Activated CD8-positive, alpha-beta T cell treated with anti-CD3 and anti-CD28 coated beads for 36 hours (primary cell): ENCODE results near the gene BAK1. TPM values are rescaled to one million over a fixed set of nuclear protein-coding genes. Genes with fewer than 3 reads are reported as not detected.

Experiments
- ATAC-seq: fragments of 200-7000 bp; cut with Tn5 transposase; one replicate; pipeline ENCODE4 v1.10.0; 2021; ENCODE audit warnings: mild to moderate bottlenecking, moderate library complexity
- CTCF ChIA-PET: fragments of 350-600 bp; sonication (Branson Sonifier 250); formaldehyde crosslinking; loops from one replicate; lab custom pipeline; 2021; ENCODE audit warnings: antibody characterized with exemption; lab: Charles Lee
- POLR2A ChIA-PET: fragments of 350-600 bp; sonication (Branson Sonifier 250); formaldehyde crosslinking; loops from one replicate; lab custom pipeline; 2021; ENCODE audit warnings: antibody characterized with exemption; lab: Charles Lee
- DNase-seq: peaks from one replicate; pipeline ENCODE4 v3.0.0-alpha.2; 2020
- H3K27ac Mint-ChIP-seq: one replicate; pipeline ENCODE4 v1.8.0; 2021; ENCODE audit warnings: mild to moderate bottlenecking, mixed read lengths
- H3K27me3 Mint-ChIP-seq: one replicate; pipeline ENCODE4 v1.8.0; 2021; ENCODE audit warnings: mixed read lengths
- H3K36me3 Mint-ChIP-seq: one replicate; pipeline ENCODE4 v1.8.0; 2021; ENCODE audit warnings: low read depth, mixed read lengths
- H3K4me1 Mint-ChIP-seq: one replicate; pipeline ENCODE4 v1.8.0; 2021; ENCODE audit warnings: low read depth, mixed read lengths
- H3K4me3 Mint-ChIP-seq: one replicate; pipeline ENCODE4 v1.8.0; 2021; ENCODE audit warnings: mild to moderate bottlenecking, moderate library complexity, mixed read lengths
- H3K9me3 Mint-ChIP-seq: one replicate; pipeline ENCODE4 v1.8.0; 2021; ENCODE audit warnings: mixed read lengths
- CTCF ChIP-seq: fragments of 200-600 bp; IDR thresholded peaks from one replicate; pipeline ENCODE4 v1.8.0; 2022; ENCODE audit warnings: antibody characterized with exemption, mild to moderate bottlenecking
- intact Hi-C: fragments of 100-400 bp; cut with micrococcal nuclease; formaldehyde crosslinking; loops from one replicate; pipeline ENCODE4 v1.10.0; 2022
- total RNA-seq, 2 experiments: library from RNA; stranded (reverse); gene quantifications; one replicate each; pipeline ENCODE4 v1.2.3, GENCODE V29; 2021

BAK1 gene
- total RNA-seq, 2 experiments from 2014 or later: 33.8 to 34.3 TPM

DNA sequence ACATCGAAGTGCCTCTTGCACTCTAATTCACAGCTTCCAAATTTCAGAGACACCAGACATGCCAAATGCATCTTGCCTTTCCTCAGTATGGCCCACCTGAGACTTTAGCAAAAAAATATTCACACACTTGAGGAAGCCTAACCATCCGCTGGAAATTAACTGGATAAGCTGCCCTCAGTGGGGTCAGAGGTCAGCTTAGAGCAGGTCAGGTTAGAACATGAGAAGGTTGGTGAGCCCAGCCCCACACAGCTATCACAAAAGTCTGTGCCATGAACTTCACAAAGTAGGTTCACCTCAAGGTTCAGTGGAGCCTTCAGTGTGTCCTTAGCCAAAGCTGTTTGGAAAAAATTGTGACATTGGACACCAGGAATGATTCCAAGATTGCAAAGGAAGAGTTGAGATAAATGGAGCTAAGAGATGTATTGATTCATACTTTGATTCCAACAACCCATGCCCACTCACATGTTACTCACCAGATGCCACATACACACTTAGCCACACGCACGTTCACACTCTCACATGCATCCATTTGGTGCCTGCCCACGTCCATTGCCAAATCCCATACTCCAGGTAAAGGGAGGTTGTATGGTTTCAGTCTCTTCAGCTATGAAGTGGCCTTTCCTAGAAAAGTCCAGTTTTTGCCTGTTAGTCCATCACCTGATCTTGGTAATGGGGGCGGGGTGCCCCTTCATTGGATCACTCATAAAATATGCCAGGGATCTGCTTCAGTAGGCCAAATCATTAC lies 11.1 kb downstream of the BAK1 start:
- DNase-seq (no peak), ATAC-seq (no peak)
- POLR2A ChIA-PET: interaction anchor here (0.8 to 3.7 kb wide), 3 partner anchors 10 to 36 kb away, joined by 3 to 22 read pairs (median 9); partner anchors contain the start of gene BAK1
- peaks cover 37% of the 10 kb centered on the region for H3K4me1 Mint-ChIP-seq
- no peaks in the 10 kb centered on the region for H3K9me3 Mint-ChIP-seq
- peak overlapping the region; percentile 75 for H3K27ac Mint-ChIP-seq
- H3K36me3 Mint-ChIP-seq: peaks cover 13% of the 10 kb centered on the region
- H3K27me3 Mint-ChIP-seq: no peaks in the 10 kb centered on the region
- CTCF ChIA-PET: interaction anchor here (0.9 to 1.2 kb wide), 5 partner anchors 10 to 53 kb away, joined by 3 to 5 read pairs (median 3); no protein-coding TSS in a partner anchor
- intact Hi-C loops: no loop called here
- no peak for TF ChIP-seq CTCF
- H3K4me3 Mint-ChIP-seq: no peak overlapping the region

- TF ChIP-seq CTCF: no peak
- CTCF ChIA-PET: no interaction called here
- no peak for ATAC-seq
- no peak for DNase-seq
- Mint-ChIP-seq H3K4me1 (peaks cover 37% of the 10 kb centered on the region), H3K27ac (no peak overlapping the region), H3K36me3 (peaks cover 13% of the 10 kb centered on the region), H3K27me3 (no peaks in the 10 kb centered on the region), H3K4me3 (no peak overlapping the region), H3K9me3 (no peaks in the 10 kb centered on the region)
- POLR2A ChIA-PET: no interaction called here
- intact Hi-C loops: no loop called here
These were observed 12.2 kb downstream of the BAK1 start for GRCh38 chr6:33567836-33568235.

- H3K9me3 Mint-ChIP-seq: no peaks in the 10 kb centered on the region
- DNase-seq (no peak), ATAC-seq (no peak)
- intact Hi-C loops: no loop called here
- H3K36me3 Mint-ChIP-seq: peaks cover 4% of the 10 kb centered on the region
- H3K4me1 Mint-ChIP-seq: peaks cover 29% of the 10 kb centered on the region
- ChIA-PET POLR2A (no interaction called here), CTCF (no interaction called here)
- no peak for TF ChIP-seq CTCF
- H3K27ac Mint-ChIP-seq: no peak overlapping the region
- no peak overlapping the region for H3K4me3 Mint-ChIP-seq
- no peaks in the 10 kb centered on the region for H3K27me3 Mint-ChIP-seq
These were observed 13.6 kb downstream of the BAK1 start for GRCh38 chr6:33566182-33567084.

DNA sequence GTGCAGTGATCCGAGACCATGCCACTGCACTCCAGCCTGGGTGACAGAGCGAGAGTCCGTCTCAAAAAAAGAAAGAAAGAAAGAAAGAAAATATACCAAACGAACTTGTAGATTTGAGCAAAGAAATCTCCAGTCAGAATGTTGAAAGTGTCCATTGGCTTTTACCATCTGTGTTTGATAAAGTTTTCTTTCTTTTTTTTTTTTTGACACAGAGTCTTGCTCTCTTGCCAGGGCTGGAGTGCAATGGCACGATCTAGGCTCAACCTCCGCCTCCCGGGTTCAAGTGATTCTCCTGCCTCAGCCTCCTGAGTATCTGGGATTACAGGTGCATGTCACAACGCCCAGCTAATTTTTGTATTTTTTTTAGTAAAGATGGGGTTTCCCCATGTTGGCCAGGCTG lies 21.3 kb downstream of the BAK1 start:
- no peaks in the 10 kb centered on the region for H3K36me3 Mint-ChIP-seq
- DNase-seq: no peak
- H3K27me3 Mint-ChIP-seq: no peaks in the 10 kb centered on the region
- no peak overlapping the region for H3K27ac Mint-ChIP-seq
- H3K4me3 Mint-ChIP-seq: no peak overlapping the region
- ChIA-PET POLR2A (no interaction called here), CTCF (no interaction called here)
- intact Hi-C loops: no loop called here
- ATAC-seq: no peak
- no peaks in the 10 kb centered on the region for H3K9me3 Mint-ChIP-seq
- H3K4me1 Mint-ChIP-seq: peaks cover 4% of the 10 kb centered on the region
- TF ChIP-seq CTCF: no peak
